ENCODE measurements around the gene C4BPA. TPM values are rescaled to one million over a fixed set of nuclear protein-coding genes. Genes with fewer than 3 reads are reported as not detected.

The C4BPA gene
- total and polyA plus RNA-seq, 2 of the 4 experiments (the other 2 are of a cell fraction) = not detected

DNA sequence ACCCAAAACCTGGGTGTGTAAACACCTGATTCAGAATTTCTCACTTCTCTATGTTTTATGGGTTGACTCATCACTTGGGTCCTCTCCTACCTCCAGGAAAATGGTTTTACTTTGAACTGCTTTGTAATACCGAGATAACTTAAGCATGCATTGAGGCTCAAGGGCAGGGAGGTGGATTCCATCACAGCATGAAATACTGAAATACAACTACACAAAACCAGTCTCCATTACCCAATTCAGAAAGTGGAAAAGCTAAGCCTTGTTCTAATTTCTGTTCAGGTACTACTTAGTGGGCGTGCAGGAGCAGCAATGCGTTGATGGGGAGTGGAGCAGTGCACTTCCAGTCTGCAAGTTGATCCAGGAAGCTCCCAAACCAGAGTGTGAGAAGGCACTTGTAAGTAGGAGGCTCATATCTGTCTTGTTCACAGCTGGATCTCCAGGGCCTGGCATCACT lies 6.1 kb upstream of the C4BPA start:
- Histone ChIP-seq H3K56ac (ENCODE audit: extremely low read depth, insufficient read depth, low read length) (no peak overlapping the region), H4K20me1 (ENCODE audit: insufficient read depth, low read length) (no peaks in the 10 kb centered on the region), H2AK5ac (ENCODE audit: low read depth, low read length) (no peak overlapping the region), H3K4me1 (ENCODE audit: control insufficient read depth, insufficient read depth, low read length) (no peaks in the 10 kb centered on the region), H2AFZ (replicated peaks; ENCODE audit: low read length, poor library complexity) (no peak overlapping the region), H2BK120ac (ENCODE audit: low read depth, low read length) (no peak overlapping the region), H3K79me1 (ENCODE audit: low read depth in 1 of 2, low read length in 2 of 2) (no peaks in the 10 kb centered on the region), H2BK15ac (ENCODE audit: low read depth, low read length) (no peak overlapping the region), H4K8ac (ENCODE audit: low read depth in 2 of 2, low read length in 2 of 2) (no peak overlapping the region), H3K4me3 (ENCODE audit: insufficient read depth, low read depth, low read length) (no peak overlapping the region), H3K23ac (ENCODE audit: low read depth, low read length) (no peak overlapping the region), H3K27ac (ENCODE audit: insufficient read depth, low read length) (no peak overlapping the region), H3K18ac (ENCODE audit: low read depth, low read length) (no peak overlapping the region), H3K14ac (replicated peaks; ENCODE audit: low read depth, low read length) (no peak overlapping the region), H3K9me1 (ENCODE audit: insufficient read depth, low read length) (no peaks in the 10 kb centered on the region), H3K4me2 (ENCODE audit: low read depth, low read length) (no peak overlapping the region), H3K9ac (ENCODE audit: low read depth, low read length) (no peak overlapping the region), H4K5ac (ENCODE audit: low read depth, low read length) (no peak overlapping the region), H4K91ac (ENCODE audit: insufficient read depth, low read depth, low read length) (no peak overlapping the region), H3K4ac (ENCODE audit: low read depth, low read length) (no peak overlapping the region), H2BK5ac (ENCODE audit: low read depth, low read length, poor library complexity, severe bottlenecking) (no peak overlapping the region), H3K27me3 (ENCODE audit: control insufficient read depth, insufficient read depth, low read length) (0 out of 2 replicates have a peak, but pooled peaks cover 2% of the 10 kb centered on the region), H3K9me3 (ENCODE audit: control insufficient read depth, insufficient read depth, low read length) (no peaks in the 10 kb centered on the region), H2BK20ac (ENCODE audit: low read depth, low read length) (no peak overlapping the region), H3K36me3 (ENCODE audit: control insufficient read depth, insufficient read depth, low read length) (no peaks in the 10 kb centered on the region), H2AK9ac (replicated peaks; ENCODE audit: low read depth, low read length, poor library complexity) (peak overlapping the region; percentile 19)
- CTCF ChIA-PET = no interaction called here
- in situ Hi-C loops (cut with MboI; ENCODE audit: low sequenced_read_pairs) (no loop called here), dilution Hi-C loops (cut with HindIII; ENCODE audit: low sequenced_read_pairs, unreplicated experiment) (no loop called here), intact Hi-C loops (cut with micrococcal nuclease) (no loop called here)
- TF ChIP-seq CEBPB (IDR thresholded peaks at IDR 0.05; ENCODE audit: low read depth, low read length) (no peak), BHLHE40 (IDR thresholded peaks at IDR 0.05; ENCODE audit: low read depth, low read length) (no peak), RCOR1 (IDR thresholded peaks at IDR 0.05; ENCODE audit: insufficient replicate concordance, low read length) (no peak), RFX5 (IDR thresholded peaks at IDR 0.05; ENCODE audit: low read depth, low read length) (no peak), NFE2L2 (IDR thresholded peaks at IDR 0.05; ENCODE audit: low read depth, low read length) (no peak), USF2 (IDR thresholded peaks at IDR 0.05; ENCODE audit: low read depth, low read length) (no peak), MXI1 (IDR thresholded peaks at IDR 0.05; ENCODE audit: borderline replicate concordance, low read depth, low read length) (no peak), SMC3 (IDR thresholded peaks at IDR 0.05; ENCODE audit: low read depth, low read length) (no peak), RAD21 (IDR thresholded peaks at IDR 0.05; ENCODE audit: low read length) (no peak), POLR2A (IDR thresholded peaks at IDR 0.05; ENCODE audit: low read depth, low read length) (no peak), ELK1 (IDR thresholded peaks at IDR 0.05; ENCODE audit: borderline replicate concordance, low read depth, low read length) (no peak), CTCF (conservative IDR thresholded peaks at IDR 0.05; ENCODE audit: low read depth, low read length) (no peak), CHD1 (IDR thresholded peaks at IDR 0.05; ENCODE audit: low read depth, low read length) (no peak)
- POLR2A ChIA-PET (ENCODE audit: unreplicated experiment) = no interaction called here
- ATAC-seq (ENCODE audit: low read depth) = no peak
- WGBS, 2 experiments (ENCODE audit: extremely low coverage in 2 of 2, insufficient read length in 1 of 2) = no CpG with 5 or more reads among the region's 3 CpGs
- BruUV-seq (replicated peaks) = no TSS peak
- DNase-seq = no peak

Data from IMR-90 (cell line).